Stomach (tissue), 4 donors: ENCODE data around the gene R3HDM4.

ENCODE experiments used
- CTCF ChIP-seq, 7 experiments: fragments of 450-650 bp in 4 of 7; fragments of 200-600 bp in 3 of 7; sonication (generic) in 3 of 7; IDR thresholded peaks; one replicate each; pipeline ENCODE4 v1.5.1; 2016 to 2019; ENCODE audit warnings: antibody characterized with exemption in 7 of 7, control low read depth in 2 of 7, mild to moderate bottlenecking in 1 of 7
- POLR2A ChIP-seq, 4 donors: fragments of 450-650 bp; IDR thresholded peaks; one replicate each; pipeline ENCODE4 v1.6.1; 2016; ENCODE audit warnings: antibody characterized with exemption in 4 of 4, control low read depth in 2 of 4, mild to moderate bottlenecking in 1 of 4, moderate library complexity in 1 of 4
- POLR2AphosphoS5 ChIP-seq, 3 donors: sonication (generic); formaldehyde crosslinking; IDR thresholded peaks; one replicate each; pipeline ENCODE4 v1.6.1; 2016; ENCODE audit warnings: antibody characterized with exemption in 3 of 3

GRCh38 chr19:960601-960938 is 47.6 kb upstream of the R3HDM4 start:
- TF ChIP-seq CTCF (IDR thresholded peaks at IDR 0.05) (no peak), POLR2AphosphoS5 (IDR thresholded peaks at IDR 0.05) (no peak), POLR2A (IDR thresholded peaks at IDR 0.05) (no peak)
